Heart left ventricle (tissue), 16 donors: ENCODE measurements around the gene ARHGAP20. TPM values are rescaled to one million over a fixed set of nuclear protein-coding genes. Genes with fewer than 3 reads are reported as not detected.

Experiments
- ATAC-seq, 4 donors: fragments of 200-7000 bp; cut with Tn5 transposase; one replicate each; pipeline ENCODE4 v1.9.1; 2020 to 2022; ENCODE audit warnings: moderate library complexity in 4 of 4, mild to moderate bottlenecking in 3 of 4, moderate number of reproducible peaks in 1 of 4
- DNase-seq, 5 donors: peaks; one replicate each; pipeline ENCODE4 v3.0.0-alpha.2; 2020
- H3K27ac ChIP-seq, 12 donors: fragments of 200-600 bp; sonication (generic) in 4 of 12; one replicate each; pipeline versions ENCODE4 v1.5.0 to v1.8.0; 2016 to 2022; ENCODE audit warnings: mild to moderate bottlenecking in 2 of 12
- H3K27me3 ChIP-seq, 9 donors: fragments of 200-600 bp; sonication (generic) in 2 of 9; one replicate each; pipeline versions ENCODE4 v1.5.1 to v1.8.0; 2016 to 2022; ENCODE audit warnings: mild to moderate bottlenecking in 3 of 9
- H3K36me3 ChIP-seq, 9 donors: fragments of 200-600 bp; sonication (generic) in 2 of 9; one replicate each; pipeline versions ENCODE4 v1.5.0 to v1.8.0; 2018 to 2022; ENCODE audit warnings: mild to moderate bottlenecking in 2 of 9
- H3K4me1 ChIP-seq, 12 donors: fragments of 200-600 bp; sonication (generic) in 4 of 12; one replicate each; pipeline versions ENCODE4 v1.5.0 to v1.8.0; 2016 to 2022; ENCODE audit warnings: mild to moderate bottlenecking in 3 of 12
- H3K4me3 ChIP-seq, 12 donors: fragments of 200-600 bp; sonication (generic) in 4 of 12; one replicate each; pipeline versions ENCODE4 v1.5.0 to v1.8.0; 2017 to 2022; ENCODE audit warnings: mild to moderate bottlenecking in 9 of 12, moderate library complexity in 4 of 12
- H3K9me3 ChIP-seq, 12 donors: fragments of 200-600 bp; sonication (generic) in 4 of 12; one replicate each; pipeline versions ENCODE4 v1.5.0 to v1.8.0; 2016 to 2022; ENCODE audit warnings: mild to moderate bottlenecking in 1 of 12
- WGBS, 4 donors: extraction: QIAGEN DNeasy Blood & Tissue Kit in 2 of 4; methylation state at CpG; one replicate each; pipeline versions ENCODE4 v1.1.5 to v1.1.7; 2013 to 2018; 5-methylcytosine and 5-hydroxymethylcytosine counted together
- intact Hi-C, 10 donors: fragments of 100-400 bp; cut with DNase I; formaldehyde crosslinking; loops; one replicate each; pipeline versions ENCODE4 v1.11.1 to v1.14.2; 2022
- polyA plus RNA-seq, 2 donors: library from polyadenylated mRNA; stranded (reverse); fragments of 200-250 nt; gene quantifications; one replicate each; pipeline ENCODE4 v1.2.3, GENCODE V29; 2013
- total RNA-seq, 9 donors: library from RNA; depleted of rRNA in 2 of 9; stranded (reverse); fragments of >200 nt in 2 of 9; fragmentation: NEBNext Ultra II Directional in 3 of 9; extraction: Animal tissue kit (Norgen Biotek cat#: 25700) in 3 of 9; gene quantifications; one replicate each; pipeline versions ENCODE4 v1.1.0 to v1.2.4, GENCODE V29; 2016 to 2023
- TF ChIP-seq, protein P1 (sequence below), 12 donors: fragments of 200-600 bp; sonication (generic) in 4 of 12; IDR thresholded peaks; one replicate each; pipeline versions ENCODE4 v1.5.0 to v1.8.0; 2018 to 2022; ENCODE audit warnings: antibody characterized with exemption in 12 of 12, mild to moderate bottlenecking in 5 of 12
- donor health status: ischemic (EF 13 %, LVEDD 7.1; RV severe dilation, severe dysfunction).
- donor health status: healthy with polysubstance abuse.
- donor health status: DM: no; HTN: yes; CAD: no.
- donor health status: DM: no; HTN: no; CAD: no.
- donor health status: ischemic (EF 25% LVEDD 6.9; RV normal size, moderate dysfunction).
- donor health status: ischemic (EF 25% LVEDD 5.7; RV mildly dilated, moderate dysfunction).
- donor health status: healthy.
- donor health status: DM: yes; HTN: yes; CAD: no.
- donor health status: ischemic (EF 35%, LVEDD 5.7; RV mildly dilated, moderate dysfunction).
- donor health status: nonischemic (EF 11% LVEDD 7.7; RV severe dilation, severe dysfunction).
- donor health status: DM: yes; HTN: yes; CAD: no.
- donor health status: PGD.
- donor health status: ischemic (EF 29% LVEDD 5.4; RV normal size, mild dysfunction).
- donor health status: nonischemic (EF 23%, LVEDD 6.1; RV moderate dilation, normal function).

ARHGAP20 gene
- total and polyA plus RNA-seq, 11 donors: 0.05 to 2.1 (median 0.28) TPM

DNA sequence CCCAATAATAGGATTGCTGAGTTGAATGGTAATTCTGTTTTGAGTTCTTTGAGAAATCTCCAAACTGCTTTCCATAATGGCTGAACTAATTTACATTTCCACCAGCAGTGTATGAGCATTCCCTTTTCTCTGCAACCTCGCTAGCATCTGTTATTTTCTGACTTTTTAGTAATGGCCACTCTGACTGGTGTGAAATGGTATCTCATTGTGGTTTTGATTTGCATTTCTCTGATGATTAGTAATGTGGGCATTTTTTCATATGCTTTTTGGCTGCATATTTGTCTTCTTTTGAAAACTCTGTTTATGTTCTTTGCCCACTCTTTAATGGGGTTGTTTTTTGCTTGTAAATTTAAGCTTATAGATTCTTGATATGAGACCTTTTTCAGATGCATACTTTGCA, 185.1 kb downstream of the ARHGAP20 start:
- no peaks in the 10 kb centered on the region for H3K27me3 ChIP-seq
- H3K4me3 ChIP-seq: no peak overlapping the region
- WGBS, 4 donors: 80 to 86% (median 84%) methylated on average over 1 of the region's 1 CpG
- peaks cover 0 to 28% (median 0%) of the 10 kb centered on the region in 12 donors for H3K9me3 ChIP-seq
- H3K36me3 ChIP-seq: no peaks in the 10 kb centered on the region
- H3K4me1 ChIP-seq: peaks cover 0 to 7% (median 0%) of the 10 kb centered on the region in 12 donors
- H3K27ac ChIP-seq: no peak overlapping the region
- TF ChIP-seq, protein P1, sequence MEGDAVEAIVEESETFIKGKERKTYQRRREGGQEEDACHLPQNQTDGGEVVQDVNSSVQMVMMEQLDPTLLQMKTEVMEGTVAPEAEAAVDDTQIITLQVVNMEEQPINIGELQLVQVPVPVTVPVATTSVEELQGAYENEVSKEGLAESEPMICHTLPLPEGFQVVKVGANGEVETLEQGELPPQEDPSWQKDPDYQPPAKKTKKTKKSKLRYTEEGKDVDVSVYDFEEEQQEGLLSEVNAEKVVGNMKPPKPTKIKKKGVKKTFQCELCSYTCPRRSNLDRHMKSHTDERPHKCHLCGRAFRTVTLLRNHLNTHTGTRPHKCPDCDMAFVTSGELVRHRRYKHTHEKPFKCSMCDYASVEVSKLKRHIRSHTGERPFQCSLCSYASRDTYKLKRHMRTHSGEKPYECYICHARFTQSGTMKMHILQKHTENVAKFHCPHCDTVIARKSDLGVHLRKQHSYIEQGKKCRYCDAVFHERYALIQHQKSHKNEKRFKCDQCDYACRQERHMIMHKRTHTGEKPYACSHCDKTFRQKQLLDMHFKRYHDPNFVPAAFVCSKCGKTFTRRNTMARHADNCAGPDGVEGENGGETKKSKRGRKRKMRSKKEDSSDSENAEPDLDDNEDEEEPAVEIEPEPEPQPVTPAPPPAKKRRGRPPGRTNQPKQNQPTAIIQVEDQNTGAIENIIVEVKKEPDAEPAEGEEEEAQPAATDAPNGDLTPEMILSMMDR (IDR thresholded peaks at IDR 0.05): no peak
- intact Hi-C loops: no loop called here
- DNase-seq: no peak
- ATAC-seq: no peak
